ENCODE results near the gene FRRS1.

DNA sequence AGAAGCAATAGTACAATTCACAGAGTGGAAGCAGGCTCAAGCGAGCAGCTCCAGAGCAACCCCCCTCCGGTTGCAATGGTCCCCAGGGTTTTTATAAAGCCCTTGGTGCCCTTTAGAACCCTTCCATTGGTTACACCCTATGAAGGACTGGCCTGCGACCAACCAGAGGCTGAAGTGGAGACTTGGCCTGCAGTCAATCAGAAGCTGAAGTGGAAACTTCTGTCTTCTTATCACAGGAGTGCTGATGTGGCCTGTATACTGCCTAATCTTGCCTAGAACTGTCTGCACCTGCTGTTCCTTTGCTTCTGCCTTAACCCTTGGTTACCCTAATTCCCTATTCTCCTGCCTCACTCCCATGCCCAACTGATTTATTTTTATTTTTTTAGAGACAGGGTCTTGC, 15.4 kb upstream of the FRRS1 start:
- TF ChIP-seq POLR2A (IDR thresholded peaks at IDR 0.05) (no peak), POLR2AphosphoS5 (IDR thresholded peaks at IDR 0.05) (no peak), CTCF (IDR thresholded peaks at IDR 0.05) (no peak)
